Hippocampal formation (tissue), 2 donors: ENCODE results near the gene OR3A3.

Source experiments
- DNase-seq, 2 donors: peaks; one replicate each; lab custom pipeline; 2025; lab: John Stamatoyannopoulos, UW

OR3A3 gene

GRCh38 chr17:3472137-3472536 lies 61.0 kb downstream of the OR3A3 start:
- no peak for DNase-seq
